Prostate gland (tissue), 2 donors: ENCODE data around the gene KRT2.

Experiments
- CTCF ChIP-seq, 4 experiments: fragments of 200-600 bp in 2 of 4; fragments of 450-650 bp in 2 of 4; sonication (generic) in 2 of 4; IDR thresholded peaks; 1 replicate in 3 of 4; 2 replicates in 1 of 4; pipeline ENCODE4 v1.5.1; 2016 to 2019; ENCODE audit warnings: antibody characterized with exemption in 4 of 4, mild to moderate bottlenecking in 2 of 4, moderate library complexity in 2 of 4
- POLR2AphosphoS5 ChIP-seq: sonication (generic); formaldehyde crosslinking; IDR thresholded peaks from one replicate; pipeline ENCODE4 v1.6.1; 2017; ENCODE audit warnings: antibody characterized with exemption

DNA sequence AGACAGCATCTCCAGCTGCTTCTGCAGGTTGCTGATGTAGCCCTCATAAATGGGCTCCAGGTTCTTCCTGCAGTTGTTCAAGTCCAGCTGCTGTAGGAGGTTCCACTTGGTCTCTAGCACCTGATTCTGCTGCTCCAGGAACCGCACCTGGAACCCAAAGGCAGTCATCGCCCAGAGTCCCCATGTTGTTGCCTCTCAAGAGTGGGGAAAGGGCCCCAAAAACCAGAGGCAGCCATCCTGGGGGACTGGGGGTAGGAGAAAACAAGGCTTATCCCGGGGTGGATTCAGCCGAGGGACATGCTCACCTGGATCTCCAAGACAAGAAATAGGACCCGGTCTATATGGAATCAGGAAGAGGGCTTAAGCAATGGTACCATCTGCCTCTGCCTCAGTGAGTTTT is 53.0 kb downstream of the KRT2 start:
- no peak for TF ChIP-seq CTCF (IDR thresholded peaks at IDR 0.05)
- no peak for TF ChIP-seq POLR2AphosphoS5
